BLaER1 treated with 17β-estradiol and CSF1 and Interleukin-3, amounts not matched to agents 10 nM and 100 nM (cell line): ENCODE measurements around the gene MPST.

ENCODE experiments used
- H3K27ac ChIP-seq, 11 experiments: shearing (Covaris generic); formaldehyde crosslinking; 2 replicates each; pipeline ENCODE4 v1.8.1; 2022
- H3K27me3 ChIP-seq, 11 experiments: shearing (Covaris generic); formaldehyde crosslinking; 2 replicates each; pipeline ENCODE4 v1.8.1; 2022
- H3K36me3 ChIP-seq, 11 experiments: shearing (Covaris generic); formaldehyde crosslinking; 2 replicates each; pipeline ENCODE4 v1.8.1; 2022
- H3K4me1 ChIP-seq, 10 experiments: shearing (Covaris generic); formaldehyde crosslinking; 2 replicates each; pipeline ENCODE4 v1.8.1; 2022
- H3K4me2 ChIP-seq, 11 experiments: shearing (Covaris generic); formaldehyde crosslinking; 2 replicates each; pipeline ENCODE4 v1.8.1; 2022
- H3K4me3 ChIP-seq, 10 experiments: shearing (Covaris generic); formaldehyde crosslinking; 2 replicates each; pipeline ENCODE4 v1.8.1; 2022
- H3K9ac ChIP-seq, 11 experiments: shearing (Covaris generic); formaldehyde crosslinking; 2 replicates each; pipeline ENCODE4 v1.8.1; 2022
- H3K9me3 ChIP-seq, 11 experiments: shearing (Covaris generic); formaldehyde crosslinking; replicated peaks in 1 of 11; 2 replicates each; pipeline ENCODE4 v1.8.1; 2022
- H4K20me1 ChIP-seq, 11 experiments: shearing (Covaris generic); formaldehyde crosslinking; 2 replicates each; pipeline ENCODE4 v1.8.1; 2022
- Cebpa-rat ChIP-seq, 11 experiments: shearing (Covaris generic); IDR thresholded peaks; 2 replicates each; pipeline ENCODE4 v1.8.1; 2022

Gene MPST

GRCh38 chr22:37010174-37010573, 9.4 kb upstream of the MPST start:
- TF ChIP-seq Cebpa-rat (IDR thresholded peaks at IDR 0.05): no peak

GRCh38 chr22:37010976-37011375, 8.6 kb upstream of the MPST start:
- no peaks in the 10 kb centered on the region for H3K27me3 ChIP-seq
- H3K9me3 ChIP-seq: no peaks in the 10 kb centered on the region
- no peak overlapping the region for H3K9ac ChIP-seq
- H3K4me1 ChIP-seq: peaks cover 17 to 25% (median 22%) of the 10 kb centered on the region in 10 experiments
- no peak for TF ChIP-seq Cebpa-rat (IDR thresholded peaks at IDR 0.05)
- peaks cover 0 to 12% (median under 1%) of the 10 kb centered on the region in 11 experiments; a peak in 9 of 22 replicates for H3K36me3 ChIP-seq
- peaks cover 0 to 52% (median 12%) of the 10 kb centered on the region in 11 experiments; a peak in 10 of 22 replicates for H4K20me1 ChIP-seq
- H3K27ac ChIP-seq: no peak overlapping the region
- no peak overlapping the region for H3K4me3 ChIP-seq
- H3K4me2 ChIP-seq: no peak overlapping the region

More at GRCh38 chr22:37010174-37010573, 9.4 kb upstream of the MPST start:
- Histone ChIP-seq H4K20me1 (peaks cover 0 to 46% (median 6%) of the 10 kb centered on the region in 11 experiments; a peak in 9 of 22 replicates), H3K27ac (no peak overlapping the region), H3K9me3 (peaks cover 0 to 4% (median 0%) of the 10 kb centered on the region in 11 experiments; a peak in 5 of 22 replicates), H3K9ac (no peak overlapping the region), H3K4me1 (peaks cover 17 to 25% (median 22%) of the 10 kb centered on the region in 10 experiments), H3K36me3 (peaks cover 0 to 8% (median 0%) of the 10 kb centered on the region in 11 experiments; a peak in 6 of 22 replicates), H3K4me2 (no peak overlapping the region), H3K4me3 (no peak overlapping the region), H3K27me3 (no peaks in the 10 kb centered on the region)

GRCh38 chr22:37011472-37011871, 8.1 kb upstream of the MPST start:
- Histone ChIP-seq H3K36me3 (peaks cover 0 to 17% (median 6%) of the 10 kb centered on the region in 11 experiments; a peak in 14 of 22 replicates), H3K9ac (no peak overlapping the region), H3K4me2 (no peak overlapping the region), H3K27ac (no peak overlapping the region), H3K9me3 (no peaks in the 10 kb centered on the region), H4K20me1 (peaks cover 0 to 57% (median 14%) of the 10 kb centered on the region in 11 experiments; a peak in 12 of 22 replicates), H3K27me3 (no peaks in the 10 kb centered on the region), H3K4me1 (peaks cover 20 to 27% (median 24%) of the 10 kb centered on the region in 10 experiments), H3K4me3 (no peak overlapping the region)
- no peak for TF ChIP-seq Cebpa-rat (IDR thresholded peaks at IDR 0.05)

- no peak overlapping the region for H3K4me2 ChIP-seq
- no peak overlapping the region for H3K9ac ChIP-seq
- H3K4me3 ChIP-seq: no peak overlapping the region
- H3K4me1 ChIP-seq: peaks cover 25 to 35% (median 28%) of the 10 kb centered on the region in 10 experiments
- H3K36me3 ChIP-seq: peaks cover 0 to 27% (median 13%) of the 10 kb centered on the region in 11 experiments; a peak in 15 of 22 replicates
- no peaks in the 10 kb centered on the region for H3K27me3 ChIP-seq
- H3K9me3 ChIP-seq: no peaks in the 10 kb centered on the region
- peaks cover 0 to 66% (median 23%) of the 10 kb centered on the region in 11 experiments; a peak in 15 of 22 replicates for H4K20me1 ChIP-seq
- H3K27ac ChIP-seq: no peak overlapping the region
- TF ChIP-seq Cebpa-rat (IDR thresholded peaks at IDR 0.05): no peak
These were observed 7.2 kb upstream of the MPST start for GRCh38 chr22:37012262-37012904.

- H3K27me3 ChIP-seq: no peaks in the 10 kb centered on the region
- H3K9ac ChIP-seq: no peak overlapping the region
- H3K4me2 ChIP-seq: no peak overlapping the region
- H3K9me3 ChIP-seq: no peaks in the 10 kb centered on the region
- no peak overlapping the region for H3K27ac ChIP-seq
- H3K36me3 ChIP-seq: peaks cover 5 to 32% (median 17%) of the 10 kb centered on the region in 11 experiments; a peak in 16 of 22 replicates
- peaks cover 25 to 35% (median 28%) of the 10 kb centered on the region in 10 experiments for H3K4me1 ChIP-seq
- TF ChIP-seq Cebpa-rat (IDR thresholded peaks at IDR 0.05): no peak
- peaks cover 0 to 71% (median 29%) of the 10 kb centered on the region in 11 experiments; a peak in 15 of 22 replicates for H4K20me1 ChIP-seq
- H3K4me3 ChIP-seq: no peak overlapping the region
These were observed 6.6 kb upstream of the MPST start for GRCh38 chr22:37012956-37013355.

GRCh38 chr22:37014415-37014806, 5.1 kb upstream of the MPST start:
- Histone ChIP-seq H3K9ac (peak overlapping the region in 1 of 11 experiments; percentile 18; a peak in 1 of 22 replicates), H3K9me3 (no peaks in the 10 kb centered on the region), H3K4me1 (peaks cover 21 to 29% (median 25%) of the 10 kb centered on the region in 10 experiments), H3K27me3 (no peaks in the 10 kb centered on the region), H3K4me3 (no peak overlapping the region), H4K20me1 (peaks cover 0 to 80% (median 32%) of the 10 kb centered on the region in 11 experiments; a peak in 16 of 22 replicates), H3K27ac (no peak overlapping the region), H3K4me2 (no peak overlapping the region), H3K36me3 (peaks cover 6 to 37% (median 20%) of the 10 kb centered on the region in 11 experiments; a peak in 16 of 22 replicates)
- TF ChIP-seq Cebpa-rat (IDR thresholded peaks at IDR 0.05): no peak

GRCh38 chr22:37014835-37015586, 4.5 kb upstream of the MPST start:
- TF ChIP-seq Cebpa-rat (IDR thresholded peaks at IDR 0.05): no peak
- Histone ChIP-seq H3K4me3 (no peak overlapping the region), H3K9me3 (no peaks in the 10 kb centered on the region), H3K27me3 (no peaks in the 10 kb centered on the region), H3K4me2 (no peak overlapping the region), H3K9ac (peak overlapping the region in 2 of 11 experiments; percentile 1 to 18; a peak in 1 of 22 replicates), H3K4me1 (peaks cover 21 to 29% (median 25%) of the 10 kb centered on the region in 10 experiments), H4K20me1 (peaks cover 0 to 78% (median 32%) of the 10 kb centered on the region in 11 experiments; a peak in 16 of 22 replicates), H3K27ac (no peak overlapping the region), H3K36me3 (peaks cover 6 to 37% (median 20%) of the 10 kb centered on the region in 11 experiments; a peak in 16 of 22 replicates)

GRCh38 chr22:37015587-37015878, 4.0 kb upstream of the MPST start:
- Histone ChIP-seq H3K4me2 (no peak overlapping the region), H3K9ac (no peak overlapping the region)
- TF ChIP-seq Cebpa-rat (IDR thresholded peaks at IDR 0.05): no peak

More at GRCh38 chr22:37015587-37015878, 4.0 kb upstream of the MPST start:
- H3K36me3 ChIP-seq: peaks cover 6 to 35% (median 20%) of the 10 kb centered on the region in 11 experiments; a peak in 16 of 22 replicates
- H3K9me3 ChIP-seq: no peaks in the 10 kb centered on the region
- no peaks in the 10 kb centered on the region for H3K27me3 ChIP-seq
- peaks cover 23 to 34% (median 29%) of the 10 kb centered on the region in 10 experiments for H3K4me1 ChIP-seq
- no peak overlapping the region for H3K27ac ChIP-seq
- peaks cover 0 to 73% (median 32%) of the 10 kb centered on the region in 11 experiments; a peak in 16 of 22 replicates for H4K20me1 ChIP-seq
- H3K4me3 ChIP-seq: no peak overlapping the region
